Gastrocnemius medialis (tissue), 4 donors: ENCODE measurements around the gene IL13.

ENCODE experiments used
- CTCF ChIP-seq, 5 experiments: fragments of 450-650 bp in 3 of 5; fragments of 200-600 bp in 2 of 5; sonication (generic) in 2 of 5; IDR thresholded peaks in 4 of 5; conservative IDR thresholded peaks in 1 of 5; 1 replicate in 4 of 5; 2 replicates in 1 of 5; pipeline ENCODE4 v1.5.1; 2016 to 2019; ENCODE audit warnings: antibody characterized with exemption in 5 of 5, mild to moderate bottlenecking in 3 of 5, moderate library complexity in 3 of 5
- POLR2A ChIP-seq, 2 donors: fragments of 450-650 bp; IDR thresholded peaks; one replicate each; pipeline ENCODE4 v1.6.1; 2017; ENCODE audit warnings: antibody characterized with exemption in 2 of 2, mild to moderate bottlenecking in 2 of 2, moderate library complexity in 2 of 2

- TF ChIP-seq CTCF (IDR thresholded peaks at IDR 0.05 in 4 of 5, conservative IDR thresholded peaks at IDR 0.05 in 1 of 5) (no peak), POLR2A (IDR thresholded peaks at IDR 0.05) (no peak)
These were observed 30.8 kb downstream of the IL13 start for GRCh38 chr5:132688536-132689339.
